Adipocyte (in vitro differentiated cells): ENCODE measurements around the gene TMEM120A.

Source experiments
- DNase-seq: peaks from one replicate; pipeline ENCODE4 v3.0.0-alpha.2; 2015; ENCODE audit warnings: low read depth
- H3K27me3 ChIP-seq: replicated peaks from 2 replicates; pipeline ENCODE4 v1.7.0; 2013; ENCODE audit warnings: mild to moderate bottlenecking, low read length, moderate library complexity; ENCODE audit not compliant: control insufficient read depth, insufficient read depth
- H3K36me3 ChIP-seq: 2 replicates; pipeline ENCODE4 v1.7.0; 2013; ENCODE audit warnings: low read length, mild to moderate bottlenecking, moderate library complexity; ENCODE audit not compliant: control insufficient read depth, insufficient read depth, severe bottlenecking
- H3K4me1 ChIP-seq: 2 replicates; pipeline ENCODE4 v1.7.0; 2013; ENCODE audit warnings: mild to moderate bottlenecking, low read length, moderate library complexity; ENCODE audit not compliant: control insufficient read depth, insufficient read depth
- H3K4me3 ChIP-seq: 2 replicates; pipeline ENCODE4 v1.7.0; 2013; ENCODE audit warnings: mild to moderate bottlenecking, low read length, moderate library complexity
- H3K9ac ChIP-seq: 2 replicates; pipeline ENCODE4 v1.7.0; 2013; ENCODE audit warnings: mild to moderate bottlenecking, low read length, moderate library complexity
- H3K9me3 ChIP-seq: 2 replicates; pipeline ENCODE4 v1.7.0; 2013; ENCODE audit warnings: mild to moderate bottlenecking, low read length, moderate library complexity; ENCODE audit not compliant: control insufficient read depth

Gene TMEM120A

DNA sequence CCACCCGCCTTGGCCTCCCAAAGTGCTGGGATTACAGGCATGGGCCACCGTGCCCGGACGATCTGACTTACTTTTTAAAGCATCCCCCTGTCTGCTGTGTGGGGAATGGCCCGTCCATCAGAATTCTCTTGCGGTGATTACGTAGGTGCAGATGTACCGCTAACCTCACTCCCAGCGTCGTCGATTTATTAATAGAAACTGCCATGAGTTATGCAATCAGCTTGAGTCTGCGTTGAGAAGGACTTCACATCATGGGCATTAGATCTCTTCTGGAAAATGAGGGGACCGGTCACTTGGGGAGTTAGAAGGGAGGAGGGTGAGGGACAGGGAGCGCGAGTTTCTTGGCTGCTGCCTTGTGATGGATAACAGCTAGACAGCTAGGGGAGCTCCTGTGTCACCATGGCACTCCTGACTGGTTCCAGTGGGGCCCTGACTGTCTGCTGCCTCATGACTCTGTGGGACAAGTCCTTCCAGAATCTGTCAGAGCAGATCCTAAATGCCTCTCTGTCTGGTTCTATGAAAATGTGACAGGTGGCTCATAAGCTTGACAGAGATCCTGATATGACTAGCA lies 44.2 kb downstream of the TMEM120A start:
- H3K36me3 ChIP-seq, result peaks cover 37% of the 10 kb centered on the region
- H3K4me3 ChIP-seq, result no peak overlapping the region
- no peaks in the 10 kb centered on the region for H3K27me3 ChIP-seq
- H3K9me3 ChIP-seq, result no peaks in the 10 kb centered on the region
- peaks cover 27% of the 10 kb centered on the region for H3K4me1 ChIP-seq
- DNase-seq, result no peak
- H3K9ac ChIP-seq, result no peak overlapping the region

DNA sequence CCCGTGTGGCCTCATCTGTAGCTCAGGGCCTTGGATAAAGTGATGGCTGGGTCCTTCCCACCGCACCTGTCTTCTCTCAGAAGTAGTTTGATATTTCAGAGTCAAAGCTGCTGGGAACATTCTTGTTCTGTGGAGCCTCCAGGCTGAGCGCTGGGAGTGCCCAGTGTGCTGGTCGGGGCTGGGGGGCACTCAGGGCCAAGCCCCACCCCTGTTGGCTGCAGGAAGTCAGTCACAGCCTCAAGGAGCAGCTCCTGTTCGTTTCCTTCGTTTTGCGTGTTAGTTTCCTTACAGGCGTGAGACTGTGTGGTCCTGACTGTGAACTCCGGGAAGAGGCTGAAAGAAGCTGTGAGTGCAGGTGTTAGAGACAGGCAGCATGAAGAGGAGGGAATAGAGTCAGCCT lies 46.2 kb downstream of the TMEM120A start:
- H3K4me3 ChIP-seq, result no peak overlapping the region
- peaks cover 29% of the 10 kb centered on the region for H3K36me3 ChIP-seq
- no peak overlapping the region for H3K9ac ChIP-seq
- H3K27me3 ChIP-seq, result no peaks in the 10 kb centered on the region
- no peaks in the 10 kb centered on the region for H3K9me3 ChIP-seq
- H3K4me1 ChIP-seq, result peaks cover 45% of the 10 kb centered on the region
- DNase-seq, result no peak

DNA sequence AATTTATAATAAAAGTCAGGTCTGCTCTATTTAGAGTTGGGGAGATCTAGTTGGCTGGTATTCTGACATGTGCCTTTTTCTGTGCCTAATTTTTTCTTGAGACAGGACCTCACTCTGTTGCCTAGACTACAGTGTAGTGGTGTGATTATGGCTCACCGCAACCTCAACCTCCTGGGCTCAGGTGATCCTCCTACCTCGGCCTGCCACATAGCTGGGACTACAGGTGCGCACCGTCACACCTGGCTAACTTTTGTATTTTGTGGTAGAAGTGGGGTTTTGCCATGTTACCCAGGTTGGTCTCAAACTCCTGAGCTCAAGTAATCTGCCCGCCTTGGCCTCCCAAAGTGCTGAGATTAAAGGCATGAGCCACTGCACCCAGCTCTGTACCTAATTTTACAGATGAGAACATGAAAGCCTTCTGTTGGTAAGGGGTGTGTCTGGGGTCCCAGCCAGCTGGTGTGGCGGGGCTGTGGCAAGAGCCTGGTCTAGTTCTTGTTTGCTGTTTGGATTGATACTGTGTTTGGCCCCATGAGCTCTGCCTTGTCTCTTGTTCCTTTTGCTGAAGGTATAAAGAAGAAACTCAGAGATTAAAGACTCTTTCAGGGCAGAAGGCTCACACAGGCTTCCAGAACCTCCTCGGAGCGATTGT lies 48.1 kb downstream of the TMEM120A start:
- DNase-seq, result no peak
- peaks cover 32% of the 10 kb centered on the region for H3K36me3 ChIP-seq
- H3K4me3 ChIP-seq, result no peak overlapping the region
- H3K4me1 ChIP-seq, result peaks cover 41% of the 10 kb centered on the region
- H3K9ac ChIP-seq, result no peak overlapping the region
- H3K27me3 ChIP-seq, result no peaks in the 10 kb centered on the region
- H3K9me3 ChIP-seq, result no peaks in the 10 kb centered on the region

DNA sequence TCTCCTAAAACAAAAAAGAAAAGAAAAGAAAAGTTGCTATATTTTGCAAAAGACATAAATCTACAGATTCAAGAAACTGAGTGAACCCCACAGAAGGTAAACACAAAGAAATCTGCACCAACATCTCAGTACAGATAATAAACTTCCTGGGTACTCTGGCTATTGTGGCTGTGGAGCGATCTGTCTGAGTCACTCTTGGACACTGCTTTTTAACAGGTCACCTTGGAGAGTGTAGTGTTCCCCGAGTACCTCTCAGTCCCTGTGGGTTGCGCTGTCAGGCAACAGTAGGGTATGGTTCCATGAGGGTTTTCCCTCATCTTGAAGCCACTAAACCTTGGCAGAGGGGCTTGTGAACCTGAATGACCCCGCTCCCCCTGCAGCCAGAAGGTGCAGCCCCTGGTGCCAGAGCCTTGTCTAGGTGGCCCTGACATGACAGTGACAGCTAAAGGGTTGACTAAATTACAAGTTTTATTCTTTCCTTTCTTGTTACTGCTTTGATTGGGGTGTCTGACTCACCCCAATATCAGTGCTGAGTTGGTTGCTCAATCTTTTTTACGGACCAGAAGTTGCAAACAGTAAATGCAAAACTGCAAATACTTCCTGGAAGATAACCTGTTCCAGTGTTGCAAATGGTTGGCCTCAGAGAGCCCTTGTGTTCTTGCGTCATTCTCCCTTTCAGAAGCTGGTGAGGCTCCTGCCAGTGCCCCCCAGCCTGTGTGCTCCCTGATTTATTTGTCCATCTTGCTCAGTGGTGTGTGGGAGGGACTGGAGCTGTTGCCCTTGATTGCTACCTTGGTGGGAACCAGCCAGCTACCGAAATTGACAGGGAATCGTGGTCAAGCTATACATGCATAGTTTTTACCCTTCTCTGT lies 48.9 kb downstream of the TMEM120A start:
- peak; percentile 36 for DNase-seq
- H3K9ac ChIP-seq, result peak overlapping the region; percentile 22
- H3K4me3 ChIP-seq, result no peak overlapping the region
- H3K27me3 ChIP-seq, result no peaks in the 10 kb centered on the region
- H3K36me3 ChIP-seq, result peaks cover 40% of the 10 kb centered on the region
- peaks cover 37% of the 10 kb centered on the region for H3K4me1 ChIP-seq
- no peaks in the 10 kb centered on the region for H3K9me3 ChIP-seq

DNA sequence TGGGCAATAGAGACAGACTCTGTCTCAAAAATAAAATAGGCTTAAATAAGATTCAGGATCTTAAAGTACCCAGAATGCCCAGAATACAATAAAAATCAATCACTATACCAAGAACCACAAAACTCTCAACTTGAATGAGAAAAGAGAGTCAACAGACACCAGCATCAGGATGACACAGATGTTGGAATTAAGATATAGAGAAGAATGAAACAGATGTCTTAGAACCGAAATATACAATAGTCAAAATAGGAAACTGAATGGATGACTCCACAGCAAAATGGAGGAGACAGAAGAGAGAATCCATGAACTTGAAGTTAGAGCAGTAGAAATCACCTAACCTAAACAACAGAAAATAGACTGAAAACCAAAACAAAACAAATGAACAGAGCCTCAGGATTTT lies 49.9 kb downstream of the TMEM120A start:
- no peaks in the 10 kb centered on the region for H3K27me3 ChIP-seq
- H3K9ac ChIP-seq, result no peak overlapping the region
- H3K4me3 ChIP-seq, result no peak overlapping the region
- peaks cover 41% of the 10 kb centered on the region for H3K36me3 ChIP-seq
- peaks cover 33% of the 10 kb centered on the region for H3K4me1 ChIP-seq
- no peaks in the 10 kb centered on the region for H3K9me3 ChIP-seq
- DNase-seq, result no peak

DNA sequence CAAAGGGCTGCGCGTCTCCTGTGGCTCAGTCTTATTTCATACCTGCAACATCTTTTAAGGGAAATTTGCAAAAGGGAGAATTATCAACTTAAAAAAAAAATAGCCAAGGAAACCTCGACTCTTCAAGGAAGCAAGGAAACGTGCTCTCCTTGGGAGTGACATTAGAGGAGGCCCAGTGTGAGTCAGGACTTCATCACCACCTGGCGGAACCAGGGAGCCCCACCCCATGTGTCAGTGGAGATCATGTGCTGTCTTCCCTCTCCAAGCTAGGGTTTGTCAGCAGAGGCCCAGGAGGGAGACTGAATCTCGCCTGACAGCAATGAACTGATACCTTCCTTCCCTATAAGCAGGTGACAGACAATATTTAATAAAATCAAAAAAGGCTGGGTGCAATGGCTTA lies 50.5 kb downstream of the TMEM120A start:
- Histone ChIP-seq H3K4me3 (no peak overlapping the region), H3K9me3 (no peaks in the 10 kb centered on the region), H3K4me1 (peaks cover 37% of the 10 kb centered on the region), H3K9ac (no peak overlapping the region), H3K27me3 (no peaks in the 10 kb centered on the region), H3K36me3 (peaks cover 44% of the 10 kb centered on the region)
- no peak for DNase-seq

DNA sequence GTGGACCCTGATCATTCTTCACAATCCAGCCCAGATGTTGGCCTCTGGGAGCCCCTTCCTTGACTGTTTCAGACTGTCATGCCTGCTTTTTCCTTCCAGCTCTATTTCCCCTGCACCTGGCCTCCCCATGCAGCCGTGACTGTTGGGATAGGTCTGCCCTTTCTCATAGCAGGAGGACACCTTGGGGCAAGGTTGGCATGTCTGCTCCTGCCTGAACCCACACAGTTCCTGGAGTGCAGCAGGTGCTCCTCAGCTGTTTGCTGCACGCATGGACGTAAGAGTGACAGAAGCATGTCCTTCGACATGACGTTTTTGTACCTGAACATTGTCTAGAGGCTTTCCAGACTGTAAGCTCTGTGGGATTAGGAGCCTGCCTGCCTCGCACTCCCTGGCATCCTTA lies 55.5 kb downstream of the TMEM120A start:
- Histone ChIP-seq H3K4me1 (peaks cover 49% of the 10 kb centered on the region), H3K9ac (peak overlapping the region; percentile 12), H3K27me3 (no peaks in the 10 kb centered on the region), H3K9me3 (peaks cover 2% of the 10 kb centered on the region), H3K36me3 (peaks cover 24% of the 10 kb centered on the region), H3K4me3 (no peak overlapping the region)
- DNase-seq, result no peak

DNA sequence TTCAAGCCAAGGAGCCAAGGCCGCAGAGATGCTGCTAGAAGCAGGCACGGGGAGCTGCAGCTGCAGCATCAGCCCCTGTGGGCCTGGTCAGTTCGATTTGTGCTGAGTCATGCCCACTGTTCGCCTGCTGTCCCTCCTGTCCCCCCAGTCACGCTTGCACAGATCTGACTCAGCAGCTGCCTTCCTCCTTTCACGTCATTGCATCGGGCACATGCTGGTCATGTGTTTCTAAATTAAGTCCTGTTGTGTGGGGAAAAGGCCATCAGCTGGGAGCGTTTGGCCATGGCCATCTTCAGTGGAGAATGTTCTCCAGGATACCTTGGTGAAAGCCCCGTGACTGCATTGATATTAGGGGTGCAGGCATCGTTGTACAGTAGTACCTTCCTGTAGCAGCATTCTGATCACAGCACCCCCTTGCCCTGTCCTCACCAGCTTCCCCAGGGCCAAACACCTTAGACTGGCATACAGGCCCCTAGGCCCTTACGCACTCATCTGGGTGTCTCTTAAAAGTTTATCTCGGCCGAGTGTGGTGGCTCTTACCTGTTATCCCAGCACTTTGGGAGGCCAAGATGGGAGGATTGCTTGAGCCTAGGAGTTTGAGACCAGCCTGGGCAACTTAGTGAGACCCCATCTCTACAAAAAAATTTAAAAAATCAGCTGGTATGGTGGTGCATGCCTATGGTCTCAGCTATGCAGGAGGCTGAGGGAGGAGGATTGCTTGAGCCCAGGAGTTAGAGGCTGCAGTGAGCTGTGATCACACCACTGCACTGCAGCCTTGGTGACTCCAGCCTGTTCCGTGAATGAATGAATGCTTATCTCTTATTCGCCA lies 56.2 kb downstream of the TMEM120A start:
- peak overlapping the region; percentile 28 for H3K9ac ChIP-seq
- H3K9me3 ChIP-seq, result peaks cover 6% of the 10 kb centered on the region
- no peak overlapping the region for H3K4me3 ChIP-seq
- peaks cover 23% of the 10 kb centered on the region for H3K36me3 ChIP-seq
- DNase-seq, result peak; percentile 95
- H3K4me1 ChIP-seq, result peaks cover 49% of the 10 kb centered on the region
- H3K27me3 ChIP-seq, result no peaks in the 10 kb centered on the region
